ENCODE results near the gene GET4. TPM values are rescaled to one million over a fixed set of nuclear protein-coding genes. Genes with fewer than 3 reads are reported as not detected.

GET4 gene
- total and polyA plus RNA-seq, 4 donors, result 19.5 to 34.7 (median 27.3) TPM

GRCh38 chr7:830069-830468, 46.3 kb upstream of the GET4 start:
- Histone ChIP-seq H3K27me3 (ENCODE audit: control insufficient read depth in 4 of 4, insufficient read depth in 4 of 4, low read length in 3 of 4) (no peaks in the 10 kb centered on the region), H3K4me1 (ENCODE audit: control insufficient read depth in 4 of 4, insufficient read depth in 4 of 4, low read length in 3 of 4) (peaks cover 0 to 12% (median 0%) of the 10 kb centered on the region in 4 donors), H3K36me3 (ENCODE audit: control insufficient read depth in 4 of 4, insufficient read depth in 3 of 4, low read depth in 1 of 4, low read length in 3 of 4) (peaks cover 0 to 9% (median 2%) of the 10 kb centered on the region in 4 donors), H3K9me3 (ENCODE audit: control insufficient read depth in 4 of 4, low read length in 3 of 4) (no peaks in the 10 kb centered on the region), H3K4me3 (ENCODE audit: low read depth in 1 of 3, low read length in 3 of 3) (no peak overlapping the region), H3K9ac (ENCODE audit: low read depth in 1 of 2, low read length in 2 of 2) (no peak overlapping the region), H3K27ac (ENCODE audit: low read depth in 1 of 2, low read length in 2 of 2) (no peak overlapping the region)
- DNase-seq (ENCODE audit: low spot score), result no peak
- WGBS, result 73% methylated on average over 12 of the region's 12 CpGs
- TF ChIP-seq HNF4G (IDR thresholded peaks at IDR 0.05), result no peak
- no peak for TF ChIP-seq SP1 (IDR thresholded peaks at IDR 0.05)
- TF ChIP-seq JUND (IDR thresholded peaks at IDR 0.05), result no peak
- no peak for TF ChIP-seq RXRA (IDR thresholded peaks at IDR 0.05)
- TF ChIP-seq ATF3 (IDR thresholded peaks at IDR 0.05), result no peak
- TF ChIP-seq REST (IDR thresholded peaks at IDR 0.05), result no peak
- TF ChIP-seq RAD21 (IDR thresholded peaks at IDR 0.05), result no peak
- no peak for TF ChIP-seq ZBTB33 (IDR thresholded peaks at IDR 0.05)
- no peak for TF ChIP-seq EGR1 (IDR thresholded peaks at IDR 0.05; ENCODE audit: low read depth in 2 of 2)
- TF ChIP-seq HNF4A (conservative IDR thresholded peaks at IDR 0.05), result no peak
- TF ChIP-seq NR2F2 (IDR thresholded peaks at IDR 0.05), result no peak
- TF ChIP-seq TAF1 (conservative IDR thresholded peaks at IDR 0.05), result no peak
- no peak for TF ChIP-seq GABPA (IDR thresholded peaks at IDR 0.05 in 1 of 2, conservative IDR thresholded peaks at IDR 0.05 in 1 of 2)
- no peak for TF ChIP-seq CTCF (IDR thresholded peaks at IDR 0.05; ENCODE audit: low read depth, low read length, missing input control)
- no peak for TF ChIP-seq MAX (IDR thresholded peaks at IDR 0.05)
- TF ChIP-seq FOXA1 (IDR thresholded peaks at IDR 0.05), result no peak
- TF ChIP-seq FOXA2 (IDR thresholded peaks at IDR 0.05), result no peak
